ENCODE results near the gene MAP3K13. TPM values are rescaled to one million over a fixed set of nuclear protein-coding genes. Genes with fewer than 3 reads are reported as not detected.
A peak's percentile ranks its signal among the peaks of the same experiment; 100 is the strongest.

MAP3K13 gene
- total and polyA plus RNA-seq, 2 experiments from 2014 or later, result 19.1 to 47.4 TPM

- peaks cover 47% of the 10 kb centered on the region for H3K36me3 ChIP-seq
- no peak for DNase-seq (ENCODE audit: low read depth in 1 of 2, low spot score in 1 of 2)
- H3K4me3 ChIP-seq, result no peak overlapping the region
- TF ChIP-seq CTCF (IDR thresholded peaks at IDR 0.05; ENCODE audit: low read depth, low read length), result no peak
- H3K9me3 ChIP-seq (ENCODE audit: low read depth), result no peaks in the 10 kb centered on the region
- H3K27me3 ChIP-seq, result no peaks in the 10 kb centered on the region
- no peaks in the 10 kb centered on the region for H3K4me1 ChIP-seq (ENCODE audit: low read depth)
- no peak overlapping the region for H3K27ac ChIP-seq
Measured at GRCh38 chr3:185488465-185488864, 125.5 kb downstream of the MAP3K13 start.

- DNase-seq (ENCODE audit: low read depth in 1 of 2, low spot score in 1 of 2), result no peak
- no peak overlapping the region for H3K4me3 ChIP-seq
- no peaks in the 10 kb centered on the region for H3K4me1 ChIP-seq (ENCODE audit: low read depth)
- TF ChIP-seq CTCF (IDR thresholded peaks at IDR 0.05; ENCODE audit: low read depth, low read length), result no peak
- no peaks in the 10 kb centered on the region for H3K27me3 ChIP-seq
- no peaks in the 10 kb centered on the region for H3K9me3 ChIP-seq (ENCODE audit: low read depth)
- H3K36me3 ChIP-seq, result peaks cover 54% of the 10 kb centered on the region
- no peak overlapping the region for H3K27ac ChIP-seq
Measured at GRCh38 chr3:185489462-185489861, 126.5 kb downstream of the MAP3K13 start.

GRCh38 chr3:185490241-185490640 is 127.3 kb downstream of the MAP3K13 start:
- Histone ChIP-seq H3K27ac (no peak overlapping the region), H3K4me1 (ENCODE audit: low read depth) (no peaks in the 10 kb centered on the region), H3K4me3 (no peak overlapping the region), H3K27me3 (no peaks in the 10 kb centered on the region), H3K9me3 (ENCODE audit: low read depth) (no peaks in the 10 kb centered on the region), H3K36me3 (peaks cover 61% of the 10 kb centered on the region)
- TF ChIP-seq CTCF (IDR thresholded peaks at IDR 0.05; ENCODE audit: low read depth, low read length), result no peak
- no peak for DNase-seq (ENCODE audit: low read depth in 1 of 2, low spot score in 1 of 2)

DNA sequence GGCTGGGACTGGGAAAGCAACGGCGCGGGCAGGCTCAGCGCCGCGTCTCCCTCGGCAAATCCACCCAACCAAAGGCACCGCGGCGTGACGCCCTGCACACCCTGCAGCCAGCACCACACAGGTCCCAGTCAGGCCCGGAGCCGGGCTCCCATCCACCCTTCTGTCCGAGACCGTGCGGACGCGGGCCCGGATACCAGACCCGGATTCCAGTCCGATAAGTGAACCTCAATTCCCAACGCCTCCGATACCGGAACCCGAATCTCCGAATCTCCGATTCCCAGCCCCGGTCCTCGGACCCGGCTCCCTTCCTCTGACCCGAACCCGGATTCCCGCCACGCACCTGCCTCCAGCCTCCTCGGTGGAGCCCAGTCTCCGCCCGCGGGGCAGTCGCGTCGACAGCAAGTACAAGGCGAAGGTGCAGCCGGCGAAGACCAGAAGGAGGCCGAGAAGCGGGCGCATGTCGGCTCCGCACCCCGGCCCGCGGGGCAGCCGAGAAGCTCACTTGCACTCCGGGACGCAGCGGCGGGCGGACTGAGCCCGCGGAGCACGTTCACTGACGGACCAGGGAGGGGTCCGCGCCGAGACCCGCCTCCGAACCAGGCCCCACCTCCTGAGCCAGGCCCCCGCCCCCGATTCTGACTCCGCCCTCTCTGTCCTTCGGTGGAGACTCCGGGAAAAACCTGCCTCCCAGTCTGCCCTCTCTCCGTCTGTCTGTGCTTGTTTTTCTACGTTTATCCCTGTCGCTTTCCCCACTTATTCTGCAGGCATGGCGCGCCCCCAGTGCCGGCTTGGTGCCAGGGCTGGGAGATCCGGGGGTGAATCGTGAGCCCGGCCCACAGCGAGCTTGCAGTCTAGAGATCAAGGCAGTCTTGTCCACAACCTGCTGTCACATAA is 135.8 kb downstream of the MAP3K13 start, which contains the start of gene TMEM41A:
Gene TMEM41A (minus strand): TSS at position 533 of the 894 bp plus-strand sequence. CDS start 74 bp downstream, at position 459.
- Histone ChIP-seq H3K36me3 (peaks cover 22% of the 10 kb centered on the region), H3K27ac (peak within 1 kb of the TSS; percentile 90), H3K4me1 (ENCODE audit: low read depth) (peaks cover 26% of the 10 kb centered on the region), H3K9me3 (ENCODE audit: low read depth) (no peaks in the 10 kb centered on the region), H3K27me3 (no peaks in the 10 kb centered on the region), H3K4me3 (peak within 1 kb of the TSS; percentile 74)
- DNase-seq (ENCODE audit: low read depth in 1 of 2, low spot score in 1 of 2), result peak; percentile 95
- no peak for TF ChIP-seq CTCF (IDR thresholded peaks at IDR 0.05; ENCODE audit: low read depth, low read length)

- Histone ChIP-seq H3K9me3 (ENCODE audit: low read depth) (no peaks in the 10 kb centered on the region), H3K4me1 (ENCODE audit: low read depth) (peaks cover 19% of the 10 kb centered on the region), H3K4me3 (no peak overlapping the region), H3K27me3 (no peaks in the 10 kb centered on the region), H3K36me3 (no peaks in the 10 kb centered on the region), H3K27ac (peak overlapping the region; percentile 93)
- peak in 1 of 2 donors; percentile 84 for DNase-seq (ENCODE audit: low read depth in 1 of 2, low spot score in 1 of 2)
- TF ChIP-seq CTCF (IDR thresholded peaks at IDR 0.05; ENCODE audit: low read depth, low read length), result no peak
Measured at GRCh38 chr3:185502987-185503386, 140.1 kb downstream of the MAP3K13 start.

Data from cardiac muscle cell (in vitro differentiated cells and primary cell).